ENCODE measurements around the gene MYADML2.
"Not testable (repeated sequence)": the region's sequence is repeated elsewhere in the genome, so short reads cannot be mapped to it uniquely, and the experiment has no call there.

The MYADML2 gene

GRCh38 chr17:81921996-81922565 is 25.0 kb downstream of the MYADML2 start:
- H3K4me3 ChIP-seq (ENCODE audit: low read depth in 1 of 2, low read length in 1 of 2): peak overlapping the region; percentile 83 to 88
- H3K27me3 ChIP-seq: no peaks in the 10 kb centered on the region
- TF ChIP-seq, protein P1, sequence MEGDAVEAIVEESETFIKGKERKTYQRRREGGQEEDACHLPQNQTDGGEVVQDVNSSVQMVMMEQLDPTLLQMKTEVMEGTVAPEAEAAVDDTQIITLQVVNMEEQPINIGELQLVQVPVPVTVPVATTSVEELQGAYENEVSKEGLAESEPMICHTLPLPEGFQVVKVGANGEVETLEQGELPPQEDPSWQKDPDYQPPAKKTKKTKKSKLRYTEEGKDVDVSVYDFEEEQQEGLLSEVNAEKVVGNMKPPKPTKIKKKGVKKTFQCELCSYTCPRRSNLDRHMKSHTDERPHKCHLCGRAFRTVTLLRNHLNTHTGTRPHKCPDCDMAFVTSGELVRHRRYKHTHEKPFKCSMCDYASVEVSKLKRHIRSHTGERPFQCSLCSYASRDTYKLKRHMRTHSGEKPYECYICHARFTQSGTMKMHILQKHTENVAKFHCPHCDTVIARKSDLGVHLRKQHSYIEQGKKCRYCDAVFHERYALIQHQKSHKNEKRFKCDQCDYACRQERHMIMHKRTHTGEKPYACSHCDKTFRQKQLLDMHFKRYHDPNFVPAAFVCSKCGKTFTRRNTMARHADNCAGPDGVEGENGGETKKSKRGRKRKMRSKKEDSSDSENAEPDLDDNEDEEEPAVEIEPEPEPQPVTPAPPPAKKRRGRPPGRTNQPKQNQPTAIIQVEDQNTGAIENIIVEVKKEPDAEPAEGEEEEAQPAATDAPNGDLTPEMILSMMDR (IDR thresholded peaks at IDR 0.05): no peak
- H3K27ac ChIP-seq: peak overlapping the region; percentile 95
- peaks cover 8% of the 10 kb centered on the region for H3K36me3 ChIP-seq
- peaks cover 91 to 95% of the 10 kb centered on the region in 2 experiments for H3K4me1 ChIP-seq (ENCODE audit: control insufficient read depth in 1 of 2, insufficient read depth in 1 of 2, low read depth in 1 of 2, low read length in 1 of 2)
- H3K9me3 ChIP-seq: no peaks in the 10 kb centered on the region

GRCh38 chr17:81921537-81921862 is 25.5 kb downstream of the MYADML2 start:
- TF ChIP-seq, protein P1 (IDR thresholded peaks at IDR 0.05): no peak
- H3K27ac ChIP-seq: peak overlapping the region; percentile 95
- H3K27me3 ChIP-seq: no peaks in the 10 kb centered on the region
- H3K9me3 ChIP-seq: no peaks in the 10 kb centered on the region
- peaks cover 94 to 96% of the 10 kb centered on the region in 2 experiments for H3K4me1 ChIP-seq (ENCODE audit: control insufficient read depth in 1 of 2, insufficient read depth in 1 of 2, low read depth in 1 of 2, low read length in 1 of 2)
- peak overlapping the region; percentile 45 to 88 for H3K4me3 ChIP-seq (ENCODE audit: low read depth in 1 of 2, low read length in 1 of 2)
- H3K36me3 ChIP-seq: peaks cover 14% of the 10 kb centered on the region

DNA sequence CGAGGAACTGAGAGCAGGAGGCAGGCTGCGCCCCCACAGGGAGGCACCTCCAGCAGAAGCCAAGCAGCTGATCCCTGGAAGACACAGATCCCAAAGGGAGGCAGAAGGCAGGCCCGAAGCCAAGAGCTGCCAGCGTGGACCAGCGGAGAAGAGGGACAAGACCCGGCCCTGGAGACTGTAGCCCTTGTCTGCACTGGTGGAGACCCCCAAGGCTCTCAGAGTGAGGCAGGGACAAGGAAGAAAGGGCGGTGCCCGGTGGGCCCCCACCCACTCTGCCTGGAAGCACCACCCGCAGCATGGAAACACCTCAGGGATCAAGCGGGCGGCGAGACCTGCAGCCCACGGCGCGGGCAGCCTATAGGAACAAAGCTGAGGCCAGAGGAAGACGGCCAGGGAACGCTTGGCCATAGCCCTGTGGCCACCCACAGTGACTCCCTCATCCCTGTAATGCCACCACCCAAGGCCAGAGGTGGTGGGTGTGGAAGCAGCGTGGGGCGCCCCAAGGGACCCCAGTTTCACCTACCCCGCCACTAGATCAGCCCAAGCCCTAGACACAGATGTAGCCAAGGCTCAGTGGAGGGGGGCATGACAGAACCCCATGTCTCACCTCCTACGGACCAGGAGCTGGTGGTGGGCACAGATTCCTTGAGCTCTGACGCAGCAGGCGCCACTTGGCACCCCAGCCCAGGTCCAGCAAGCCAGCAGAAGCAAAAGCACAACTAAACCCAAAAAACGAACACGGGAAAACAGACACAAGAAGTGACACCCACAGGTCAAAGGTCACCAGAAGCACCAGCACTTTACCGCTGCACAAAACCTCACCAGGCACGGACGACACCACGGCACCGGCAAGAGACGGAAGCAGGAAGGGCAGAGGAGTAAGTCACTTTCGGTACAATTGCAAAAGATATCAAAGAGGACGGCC is 26.2 kb downstream of the MYADML2 start:
- Histone ChIP-seq H3K27ac (peak overlapping the region; percentile 95), H3K4me3 (ENCODE audit: low read depth in 1 of 2, low read length in 1 of 2) (peak overlapping the region; percentile 45 to 88), H3K4me1 (ENCODE audit: control insufficient read depth in 1 of 2, insufficient read depth in 1 of 2, low read depth in 1 of 2, low read length in 1 of 2) (peaks cover 94 to 96% of the 10 kb centered on the region in 2 experiments), H3K9me3 (no peaks in the 10 kb centered on the region), H3K36me3 (peaks cover 16% of the 10 kb centered on the region), H3K27me3 (no peaks in the 10 kb centered on the region)
- TF ChIP-seq, protein P1 (IDR thresholded peaks at IDR 0.05): no peak

- Histone ChIP-seq H3K9me3 (no peaks in the 10 kb centered on the region), H3K27me3 (no peaks in the 10 kb centered on the region), H3K27ac (peak overlapping the region; percentile 95), H3K4me1 (ENCODE audit: control insufficient read depth in 1 of 2, insufficient read depth in 1 of 2, low read depth in 1 of 2, low read length in 1 of 2) (peaks cover 80 to 81% of the 10 kb centered on the region in 2 experiments), H3K4me3 (ENCODE audit: low read depth in 1 of 2, low read length in 1 of 2) (peak overlapping the region in 1 of 2 experiments; percentile 18), H3K36me3 (peaks cover 35% of the 10 kb centered on the region)
- TF ChIP-seq, protein P1 (IDR thresholded peaks at IDR 0.05): no peak
These were observed 28.0 kb downstream of the MYADML2 start for GRCh38 chr17:81918832-81919545.

GRCh38 chr17:81918333-81918669 is 28.7 kb downstream of the MYADML2 start:
- Histone ChIP-seq H3K4me1 (ENCODE audit: control insufficient read depth in 1 of 2, insufficient read depth in 1 of 2, low read depth in 1 of 2, low read length in 1 of 2) (peaks cover 73 to 74% of the 10 kb centered on the region in 2 experiments), H3K27ac (peak overlapping the region; percentile 95), H3K36me3 (peaks cover 42% of the 10 kb centered on the region), H3K4me3 (ENCODE audit: low read depth in 1 of 2, low read length in 1 of 2) (peak overlapping the region; percentile 71 to 89)
- H3K27me3 ChIP-seq, H3K9me3 ChIP-seq: not testable (repeated sequence)
